Left ventricle myocardium inferior (tissue), 1 donor: ENCODE data around the gene ELF5. TPM values are rescaled to one million over a fixed set of nuclear protein-coding genes. Genes with fewer than 3 reads are reported as not detected.

Experiments used
- DNase-seq: peaks from one replicate; pipeline ENCODE4 v3.0.0-alpha.2; 2020
- H3K27ac ChIP-seq: fragments of 200-600 bp; replicated peaks from 2 replicates; pipeline ENCODE4 v1.8.0; 2021
- H3K27me3 ChIP-seq: fragments of 200-600 bp; 2 replicates; pipeline ENCODE4 v1.8.0; 2021; ENCODE audit warnings: low read depth
- H3K36me3 ChIP-seq: fragments of 200-600 bp; 2 replicates; pipeline ENCODE4 v1.8.0; 2021
- H3K4me1 ChIP-seq: fragments of 200-600 bp; 2 replicates; pipeline ENCODE4 v1.8.0; 2021
- H3K4me3 ChIP-seq: fragments of 200-600 bp; 2 replicates; pipeline ENCODE4 v1.8.0; 2021; ENCODE audit warnings: mild to moderate bottlenecking, moderate library complexity
- H3K9me3 ChIP-seq: fragments of 200-600 bp; replicated peaks from 2 replicates; pipeline ENCODE4 v1.8.0; 2021
- CTCF ChIP-seq: fragments of 200-600 bp; IDR thresholded peaks from 2 replicates; pipeline ENCODE4 v1.8.0; 2021; ENCODE audit warnings: antibody characterized with exemption, mild to moderate bottlenecking, borderline replicate concordance
- intact Hi-C: fragments of 100-400 bp; cut with micrococcal nuclease; formaldehyde crosslinking; loops from one replicate; pipeline ENCODE4 v1.11.0; 2022
- total RNA-seq: library from RNA; stranded (reverse); fragmentation: NEBNext Ultra II Directional; extraction: Animal tissue kit (Norgen Biotek cat#: 25700); gene quantifications from one replicate; pipeline ENCODE4 v1.2.1, GENCODE V29; 2021
- donor health status: DM: no; HTN: yes; CAD: no; lungs with severe emphysema.

Gene ELF5
- total RNA-seq, 1 donor from 2014 or later = not detected

- Histone ChIP-seq H3K27me3 (peaks cover 45% of the 10 kb centered on the region), H3K27ac (no peak overlapping the region), H3K9me3 (no peaks in the 10 kb centered on the region), H3K4me3 (no peak overlapping the region), H3K36me3 (no peaks in the 10 kb centered on the region), H3K4me1 (no peaks in the 10 kb centered on the region)
- no peak for DNase-seq
- TF ChIP-seq CTCF = no peak
- intact Hi-C loops = no loop called here
These were observed 38.7 kb upstream of the ELF5 start for GRCh38 chr11:34552270-34552669.

GRCh38 chr11:34549271-34549670, 35.7 kb upstream of the ELF5 start:
- DNase-seq = no peak
- Histone ChIP-seq H3K9me3 (no peaks in the 10 kb centered on the region), H3K27ac (no peak overlapping the region), H3K27me3 (peaks cover 33% of the 10 kb centered on the region), H3K36me3 (no peaks in the 10 kb centered on the region), H3K4me1 (no peaks in the 10 kb centered on the region), H3K4me3 (no peak overlapping the region)
- intact Hi-C loops = no loop called here
- no peak for TF ChIP-seq CTCF

- Histone ChIP-seq H3K4me1 (no peaks in the 10 kb centered on the region), H3K4me3 (no peak overlapping the region), H3K9me3 (no peaks in the 10 kb centered on the region), H3K27ac (no peak overlapping the region), H3K36me3 (no peaks in the 10 kb centered on the region), H3K27me3 (peaks cover 31% of the 10 kb centered on the region)
- intact Hi-C loops = no loop called here
- no peak for TF ChIP-seq CTCF
- DNase-seq = no peak
These were observed 34.7 kb upstream of the ELF5 start for GRCh38 chr11:34548278-34548677.

GRCh38 chr11:34546511-34547209, 33.1 kb upstream of the ELF5 start:
- intact Hi-C loops = no loop called here
- no peak for DNase-seq
- H3K27ac ChIP-seq = no peak overlapping the region
- no peaks in the 10 kb centered on the region for H3K9me3 ChIP-seq
- no peak overlapping the region for H3K4me3 ChIP-seq
- peaks cover 39% of the 10 kb centered on the region for H3K27me3 ChIP-seq
- H3K4me1 ChIP-seq = no peaks in the 10 kb centered on the region
- no peak for TF ChIP-seq CTCF
- no peaks in the 10 kb centered on the region for H3K36me3 ChIP-seq

- Histone ChIP-seq H3K9me3 (no peaks in the 10 kb centered on the region), H3K4me3 (no peak overlapping the region), H3K27ac (no peak overlapping the region), H3K27me3 (peaks cover 63% of the 10 kb centered on the region), H3K36me3 (no peaks in the 10 kb centered on the region), H3K4me1 (no peaks in the 10 kb centered on the region)
- DNase-seq = no peak
- intact Hi-C loops = no loop called here
- no peak for TF ChIP-seq CTCF
These were observed 28.5 kb upstream of the ELF5 start for GRCh38 chr11:34542089-34542488.

GRCh38 chr11:34540870-34541269, 27.3 kb upstream of the ELF5 start:
- no peaks in the 10 kb centered on the region for H3K36me3 ChIP-seq
- intact Hi-C loops = no loop called here
- TF ChIP-seq CTCF = no peak

More at GRCh38 chr11:34540870-34541269, 27.3 kb upstream of the ELF5 start:
- peaks cover 73% of the 10 kb centered on the region for H3K27me3 ChIP-seq
- no peak for DNase-seq
- no peaks in the 10 kb centered on the region for H3K4me1 ChIP-seq
- H3K27ac ChIP-seq = no peak overlapping the region
- H3K4me3 ChIP-seq = no peak overlapping the region
- H3K9me3 ChIP-seq = no peaks in the 10 kb centered on the region
